NCI-H2196 (cell line): ENCODE data around the gene ARID1B.
"Not testable (repeated sequence)": the region's sequence is repeated elsewhere in the genome, so short reads cannot be mapped to it uniquely, and the experiment has no call there.

ENCODE experiments used
- DNase-seq: peaks from one replicate; lab custom pipeline; 2025; ENCODE audit not compliant: unreplicated experiment; lab: John Stamatoyannopoulos, UW

ARID1B gene

GRCh38 chr6:157144859-157145568 is 367.8 kb downstream of the ARID1B start:
- DNase-seq: no peak

GRCh38 chr6:157145656-157146285 is 368.6 kb downstream of the ARID1B start:
- DNase-seq: no peak

GRCh38 chr6:157147054-157148026 is 370.2 kb downstream of the ARID1B start:
- not testable (repeated sequence) for DNase-seq

- peak; percentile 68 for DNase-seq
Observed at GRCh38 chr6:157148391-157149323, 371.5 kb downstream of the ARID1B start.

- DNase-seq: no peak
Observed at GRCh38 chr6:157150076-157150475, 372.9 kb downstream of the ARID1B start.

- no peak for DNase-seq
Observed at GRCh38 chr6:157151029-157151428, 373.9 kb downstream of the ARID1B start.

GRCh38 chr6:157151989-157152388 is 374.8 kb downstream of the ARID1B start:
- no peak for DNase-seq

- DNase-seq: no peak
Observed at GRCh38 chr6:157152556-157152955, 375.4 kb downstream of the ARID1B start.

GRCh38 chr6:157155804-157156203 is 378.6 kb downstream of the ARID1B start:
- no peak for DNase-seq

GRCh38 chr6:157157258-157157657 is 380.1 kb downstream of the ARID1B start:
- DNase-seq: peak; percentile 58

- no peak for DNase-seq
Observed at GRCh38 chr6:157158456-157158855, 381.3 kb downstream of the ARID1B start.

GRCh38 chr6:157158897-157159296 is 381.7 kb downstream of the ARID1B start:
- DNase-seq: no peak

GRCh38 chr6:157159348-157159747 is 382.2 kb downstream of the ARID1B start:
- DNase-seq: no peak

GRCh38 chr6:157161912-157162311 is 384.7 kb downstream of the ARID1B start:
- DNase-seq: no peak

- DNase-seq: no peak
Observed at GRCh38 chr6:157162766-157163433, 385.7 kb downstream of the ARID1B start.

- no peak for DNase-seq
Observed at GRCh38 chr6:157163434-157164159, 386.4 kb downstream of the ARID1B start.

- DNase-seq: no peak
Observed at GRCh38 chr6:157164972-157165371, 387.8 kb downstream of the ARID1B start.

- DNase-seq: no peak
Observed at GRCh38 chr6:157166784-157167183, 389.6 kb downstream of the ARID1B start.

- DNase-seq: no peak
Observed at GRCh38 chr6:157167837-157168236, 390.7 kb downstream of the ARID1B start.
